Measurements from ENCODE around the gene ZNF853.

GRCh38 chr7:6655636-6656385, 40.4 kb downstream of the ZNF853 start:
- TF ChIP-seq, protein P1, sequence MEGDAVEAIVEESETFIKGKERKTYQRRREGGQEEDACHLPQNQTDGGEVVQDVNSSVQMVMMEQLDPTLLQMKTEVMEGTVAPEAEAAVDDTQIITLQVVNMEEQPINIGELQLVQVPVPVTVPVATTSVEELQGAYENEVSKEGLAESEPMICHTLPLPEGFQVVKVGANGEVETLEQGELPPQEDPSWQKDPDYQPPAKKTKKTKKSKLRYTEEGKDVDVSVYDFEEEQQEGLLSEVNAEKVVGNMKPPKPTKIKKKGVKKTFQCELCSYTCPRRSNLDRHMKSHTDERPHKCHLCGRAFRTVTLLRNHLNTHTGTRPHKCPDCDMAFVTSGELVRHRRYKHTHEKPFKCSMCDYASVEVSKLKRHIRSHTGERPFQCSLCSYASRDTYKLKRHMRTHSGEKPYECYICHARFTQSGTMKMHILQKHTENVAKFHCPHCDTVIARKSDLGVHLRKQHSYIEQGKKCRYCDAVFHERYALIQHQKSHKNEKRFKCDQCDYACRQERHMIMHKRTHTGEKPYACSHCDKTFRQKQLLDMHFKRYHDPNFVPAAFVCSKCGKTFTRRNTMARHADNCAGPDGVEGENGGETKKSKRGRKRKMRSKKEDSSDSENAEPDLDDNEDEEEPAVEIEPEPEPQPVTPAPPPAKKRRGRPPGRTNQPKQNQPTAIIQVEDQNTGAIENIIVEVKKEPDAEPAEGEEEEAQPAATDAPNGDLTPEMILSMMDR (IDR thresholded peaks at IDR 0.05), result no peak
- no peak for TF ChIP-seq EZH2 (IDR thresholded peaks at IDR 0.05; ENCODE audit: borderline replicate concordance, insufficient read depth, low read depth, low read length, poor library complexity, severe bottlenecking)

All from B cell (primary cell).